ENCODE results near the gene MMP25. TPM values are rescaled to one million over a fixed set of nuclear protein-coding genes. Genes with fewer than 3 reads are reported as not detected.
A peak's percentile ranks its signal among the peaks of the same experiment; 100 is the strongest.

MMP25 gene
- total and polyA plus RNA-seq, 2 donors (not counting 1 experiment from before 2014, with no cell fraction given) = 0.12 to 0.22 TPM

DNA sequence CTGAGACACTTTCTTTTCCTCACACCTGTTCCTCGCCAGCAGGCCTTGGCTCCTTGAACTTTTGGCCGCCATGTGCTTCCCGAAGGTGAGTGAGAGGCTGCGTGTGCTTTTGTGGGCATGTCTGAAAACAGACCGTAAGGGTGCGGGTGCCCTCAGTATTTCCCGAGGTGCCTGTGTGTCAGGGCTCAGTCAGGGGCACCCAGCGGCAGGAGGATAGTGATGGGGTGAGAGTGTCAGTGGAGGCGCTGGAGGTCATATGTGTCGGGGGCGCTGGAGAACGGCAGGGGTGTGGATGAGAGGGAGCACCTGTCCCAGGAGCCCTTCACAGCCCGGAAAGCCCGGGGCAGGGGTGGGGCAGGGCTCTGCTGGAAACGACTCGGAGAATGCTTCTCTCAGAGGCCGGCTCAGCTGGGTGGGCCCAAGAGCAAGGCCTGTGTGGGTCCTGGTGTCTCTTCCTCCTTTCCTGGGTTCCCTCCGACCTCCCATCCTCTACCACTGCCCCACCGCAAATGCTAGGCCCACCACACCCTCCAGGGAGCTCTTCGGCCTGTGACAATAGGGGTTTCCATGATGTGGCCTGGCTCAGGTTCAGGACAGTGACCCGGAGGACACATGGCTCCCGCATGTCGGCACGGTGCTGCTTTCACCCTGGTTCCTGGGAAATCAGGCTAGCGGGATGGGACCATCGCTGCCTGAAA, 19.5 kb downstream of the MMP25 start:
- H3K27me3 Mint-ChIP-seq = no peaks in the 10 kb centered on the region
- intact Hi-C loops (cut with micrococcal nuclease) = no loop called here
- ATAC-seq (ENCODE audit: low read depth) = no peak
- peaks cover 3 to 4% of the 10 kb centered on the region in 2 donors for H3K4me1 ChIP-seq (ENCODE audit: control insufficient read depth in 2 of 2, insufficient read depth in 2 of 2, low read length in 2 of 2)
- WGBS (ENCODE audit: insufficient coverage) = 97% methylated on average over 26 of the region's 26 CpGs
- no peaks in the 10 kb centered on the region for H3K79me2 ChIP-seq (ENCODE audit: control insufficient read depth, insufficient read depth, low read length)
- H2AFZ ChIP-seq (ENCODE audit: insufficient read depth, low read depth, low read length, poor library complexity, severe bottlenecking) = no peak overlapping the region
- H3K4me2 ChIP-seq (replicated peaks; ENCODE audit: low read depth, low read length, poor library complexity, severe bottlenecking) = no peak overlapping the region
- H3K27ac Mint-ChIP-seq = peak overlapping the region; percentile 59
- no peak overlapping the region for H3K9ac ChIP-seq (ENCODE audit: low read length)
- DNase-seq = no peak
- no peaks in the 10 kb centered on the region for H3K27me3 ChIP-seq (replicated peaks in 1 of 4; ENCODE audit: control extremely low read depth in 1 of 4, control insufficient read depth in 3 of 4, insufficient read depth in 4 of 4, low read length in 3 of 4)
- H4K20me1 ChIP-seq (ENCODE audit: control insufficient read depth, insufficient read depth, low read length, poor library complexity, severe bottlenecking) = no peaks in the 10 kb centered on the region
- no peaks in the 10 kb centered on the region for H3K9me3 Mint-ChIP-seq (ENCODE audit: insufficient read depth)
- ChIA-PET CTCF (interaction anchor here (5.0 kb wide), 1 partner anchor 62 kb away, joined by 38 read pairs; no protein-coding TSS in a partner anchor), POLR2A (interaction anchor here (0.6 kb wide), 1 partner anchor 41 kb away, joined by 6 read pairs; no protein-coding TSS in a partner anchor)
- no peak overlapping the region for H3K27ac ChIP-seq (ENCODE audit: low read length in 2 of 2)
- no peaks in the 10 kb centered on the region for H3K9me3 ChIP-seq (ENCODE audit: control extremely low read depth in 1 of 3, control insufficient read depth in 2 of 3, insufficient read depth in 1 of 3, low read length in 2 of 3)
- no peaks in the 10 kb centered on the region for H3K36me3 ChIP-seq (replicated peaks in 1 of 2; ENCODE audit: control extremely low read depth in 1 of 2, control insufficient read depth in 1 of 2, extremely low read depth in 1 of 2, insufficient read depth in 2 of 2, low read length in 1 of 2)
- TF ChIP-seq EZH2 (IDR thresholded peaks at IDR 0.05; ENCODE audit: borderline replicate concordance, insufficient read depth, low read depth, low read length, poor library complexity, severe bottlenecking) = no peak
- TF ChIP-seq, protein P1, sequence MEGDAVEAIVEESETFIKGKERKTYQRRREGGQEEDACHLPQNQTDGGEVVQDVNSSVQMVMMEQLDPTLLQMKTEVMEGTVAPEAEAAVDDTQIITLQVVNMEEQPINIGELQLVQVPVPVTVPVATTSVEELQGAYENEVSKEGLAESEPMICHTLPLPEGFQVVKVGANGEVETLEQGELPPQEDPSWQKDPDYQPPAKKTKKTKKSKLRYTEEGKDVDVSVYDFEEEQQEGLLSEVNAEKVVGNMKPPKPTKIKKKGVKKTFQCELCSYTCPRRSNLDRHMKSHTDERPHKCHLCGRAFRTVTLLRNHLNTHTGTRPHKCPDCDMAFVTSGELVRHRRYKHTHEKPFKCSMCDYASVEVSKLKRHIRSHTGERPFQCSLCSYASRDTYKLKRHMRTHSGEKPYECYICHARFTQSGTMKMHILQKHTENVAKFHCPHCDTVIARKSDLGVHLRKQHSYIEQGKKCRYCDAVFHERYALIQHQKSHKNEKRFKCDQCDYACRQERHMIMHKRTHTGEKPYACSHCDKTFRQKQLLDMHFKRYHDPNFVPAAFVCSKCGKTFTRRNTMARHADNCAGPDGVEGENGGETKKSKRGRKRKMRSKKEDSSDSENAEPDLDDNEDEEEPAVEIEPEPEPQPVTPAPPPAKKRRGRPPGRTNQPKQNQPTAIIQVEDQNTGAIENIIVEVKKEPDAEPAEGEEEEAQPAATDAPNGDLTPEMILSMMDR (IDR thresholded peaks at IDR 0.05) = no peak
- H3K4me3 ChIP-seq (ENCODE audit: control extremely low read depth in 1 of 5, extremely low read depth in 1 of 5, insufficient read depth in 1 of 5, low read depth in 2 of 5, low read length in 4 of 5) = no peak overlapping the region
- H3K4me1 Mint-ChIP-seq = peaks cover 4% of the 10 kb centered on the region
- no peak overlapping the region for H3K4me3 Mint-ChIP-seq

DNA sequence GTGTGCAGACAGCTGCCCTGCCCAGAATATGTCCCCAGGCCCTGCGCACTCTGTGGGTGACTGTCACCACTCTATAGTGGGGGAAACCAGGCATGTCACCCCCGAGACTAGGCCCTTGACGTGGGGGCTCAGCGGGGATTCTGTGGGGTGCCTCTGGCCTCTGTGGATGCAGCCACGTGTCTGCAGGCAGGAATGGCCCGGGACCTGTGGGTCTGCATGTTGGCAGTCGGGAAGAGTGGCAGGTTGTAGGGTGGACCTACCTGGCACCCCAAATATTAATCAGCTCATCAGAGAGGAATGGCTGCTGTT, 20.0 kb downstream of the MMP25 start:
- Histone ChIP-seq H3K27me3 (replicated peaks in 1 of 4; ENCODE audit: control extremely low read depth in 1 of 4, control insufficient read depth in 3 of 4, insufficient read depth in 4 of 4, low read length in 3 of 4) (no peaks in the 10 kb centered on the region), H4K20me1 (ENCODE audit: control insufficient read depth, insufficient read depth, low read length, poor library complexity, severe bottlenecking) (no peaks in the 10 kb centered on the region), H2AFZ (ENCODE audit: insufficient read depth, low read depth, low read length, poor library complexity, severe bottlenecking) (no peak overlapping the region), H3K36me3 (replicated peaks in 1 of 2; ENCODE audit: control extremely low read depth in 1 of 2, control insufficient read depth in 1 of 2, extremely low read depth in 1 of 2, insufficient read depth in 2 of 2, low read length in 1 of 2) (no peaks in the 10 kb centered on the region), H3K9me3 (ENCODE audit: control extremely low read depth in 1 of 3, control insufficient read depth in 2 of 3, insufficient read depth in 1 of 3, low read length in 2 of 3) (no peaks in the 10 kb centered on the region), H3K79me2 (ENCODE audit: control insufficient read depth, insufficient read depth, low read length) (no peaks in the 10 kb centered on the region), H3K9ac (ENCODE audit: low read length) (no peak overlapping the region), H3K4me3 (ENCODE audit: control extremely low read depth in 1 of 5, extremely low read depth in 1 of 5, insufficient read depth in 1 of 5, low read depth in 2 of 5, low read length in 4 of 5) (no peak overlapping the region), H3K4me2 (replicated peaks; ENCODE audit: low read depth, low read length, poor library complexity, severe bottlenecking) (no peak overlapping the region), H3K4me1 (ENCODE audit: control insufficient read depth in 2 of 2, insufficient read depth in 2 of 2, low read length in 2 of 2) (peaks cover 3 to 4% of the 10 kb centered on the region in 2 donors), H3K27ac (ENCODE audit: low read length in 2 of 2) (no peak overlapping the region)
- H3K4me1 Mint-ChIP-seq = peaks cover 5% of the 10 kb centered on the region
- ChIA-PET POLR2A (no interaction called here), CTCF (interaction anchor here (0.7 kb wide), 1 partner anchor 63 kb away, joined by 3 read pairs; no protein-coding TSS in a partner anchor)
- no peak overlapping the region for H3K4me3 Mint-ChIP-seq
- no peak for DNase-seq
- intact Hi-C loops (cut with micrococcal nuclease) = no loop called here
- 92% methylated on average over 7 of the region's 7 CpGs for WGBS (ENCODE audit: insufficient coverage)
- H3K27me3 Mint-ChIP-seq = no peaks in the 10 kb centered on the region
- TF ChIP-seq, protein P1 (IDR thresholded peaks at IDR 0.05) = no peak
- TF ChIP-seq EZH2 (IDR thresholded peaks at IDR 0.05; ENCODE audit: borderline replicate concordance, insufficient read depth, low read depth, low read length, poor library complexity, severe bottlenecking) = no peak
- H3K27ac Mint-ChIP-seq = no peak overlapping the region
- no peaks in the 10 kb centered on the region for H3K9me3 Mint-ChIP-seq (ENCODE audit: insufficient read depth)
- ATAC-seq (ENCODE audit: low read depth) = no peak
